Hematopoietic multipotent progenitor cell treated with erythropoietin and hydrocortisone succinate and interleukin-3 and kit ligand, for 6 days (in vitro differentiated cells): ENCODE data around the gene MAGI1.
"Not testable (repeated sequence)": the region's sequence is repeated elsewhere in the genome, so short reads cannot be mapped to it uniquely, and the experiment has no call there.

Source experiments
- DNase-seq: peaks from one replicate; pipeline ENCODE4 v3.0.0-alpha.2; 2015

The MAGI1 gene

DNA sequence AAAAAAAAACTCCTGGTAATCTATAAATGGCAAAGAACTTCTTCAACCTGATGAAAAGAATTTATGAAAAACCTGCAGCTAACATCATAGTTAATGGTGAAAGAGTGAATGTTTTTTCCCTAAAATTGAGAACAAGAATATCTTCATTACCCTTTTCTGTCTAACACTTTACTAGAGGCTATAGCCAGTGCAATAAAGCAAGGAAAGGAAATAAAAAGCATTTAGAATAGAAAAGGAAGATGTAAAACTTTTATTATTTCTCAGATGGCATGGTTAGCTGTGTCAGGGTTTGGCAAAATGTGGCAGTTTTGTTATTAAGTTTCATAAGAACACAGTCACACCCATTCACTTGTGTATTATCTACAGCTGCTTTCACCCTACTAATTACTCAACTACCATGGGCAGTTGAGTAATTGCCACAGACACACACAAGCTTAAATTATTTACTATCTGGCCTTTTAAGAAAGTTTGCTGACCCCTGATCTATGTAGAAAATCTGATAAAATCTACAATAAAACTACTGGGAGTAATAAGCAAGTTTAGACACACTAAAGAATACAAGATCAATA, 465.1 kb downstream of the MAGI1 start:
- no peak for DNase-seq

DNA sequence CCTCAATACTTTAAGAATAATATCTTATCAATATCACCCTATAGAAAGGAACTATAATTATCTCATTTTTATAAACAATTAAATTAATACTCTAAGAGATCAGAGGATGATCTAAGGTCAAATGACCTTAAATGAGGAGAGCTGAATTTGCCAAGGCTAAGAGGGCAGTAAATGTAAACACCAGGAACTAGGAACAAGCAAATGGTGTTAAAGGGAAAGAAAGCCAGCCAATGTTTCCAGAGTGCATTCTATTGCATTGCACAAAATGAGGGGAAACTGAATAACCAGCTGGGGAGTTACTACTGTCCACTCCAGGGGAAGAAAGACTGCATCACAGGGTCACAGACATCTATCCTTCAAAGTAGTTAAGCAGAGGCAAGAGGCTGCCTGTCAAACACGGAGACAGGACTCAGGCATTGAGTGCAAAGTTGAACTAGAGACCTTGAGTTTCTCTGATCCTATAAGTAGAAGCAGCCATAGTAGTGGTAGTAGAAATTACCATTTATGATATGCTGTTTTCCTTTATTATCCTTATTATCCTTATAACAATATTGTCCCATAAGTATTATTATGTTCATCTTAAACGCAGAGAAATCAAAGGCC, 466.4 kb downstream of the MAGI1 start:
- DNase-seq: no peak

DNA sequence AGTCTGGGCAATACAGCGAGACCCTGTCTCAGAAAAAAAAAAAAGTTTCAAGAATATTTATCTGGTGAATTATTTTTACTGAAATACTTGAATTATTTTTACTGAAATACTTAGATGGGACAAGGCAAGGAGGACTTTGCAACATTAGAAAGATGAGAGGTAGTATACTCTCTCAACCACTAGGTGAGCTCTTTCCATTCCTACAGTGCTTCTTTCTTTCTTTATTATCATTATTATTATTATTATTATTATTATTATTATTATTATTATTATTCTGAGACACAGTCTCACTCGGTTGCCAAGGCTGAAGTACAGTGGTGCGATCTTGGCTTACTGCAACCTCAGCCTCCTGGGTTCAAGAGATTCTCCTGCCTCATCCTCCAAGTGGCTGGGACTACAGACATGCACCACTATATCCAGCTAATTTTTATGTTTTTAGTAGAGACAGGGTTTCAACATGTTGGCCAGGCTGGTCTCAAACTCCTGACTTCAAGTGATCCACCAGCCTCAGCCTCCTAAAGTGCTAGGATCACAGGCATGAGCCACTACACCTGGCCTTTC, 468.8 kb downstream of the MAGI1 start:
- no peak for DNase-seq

DNA sequence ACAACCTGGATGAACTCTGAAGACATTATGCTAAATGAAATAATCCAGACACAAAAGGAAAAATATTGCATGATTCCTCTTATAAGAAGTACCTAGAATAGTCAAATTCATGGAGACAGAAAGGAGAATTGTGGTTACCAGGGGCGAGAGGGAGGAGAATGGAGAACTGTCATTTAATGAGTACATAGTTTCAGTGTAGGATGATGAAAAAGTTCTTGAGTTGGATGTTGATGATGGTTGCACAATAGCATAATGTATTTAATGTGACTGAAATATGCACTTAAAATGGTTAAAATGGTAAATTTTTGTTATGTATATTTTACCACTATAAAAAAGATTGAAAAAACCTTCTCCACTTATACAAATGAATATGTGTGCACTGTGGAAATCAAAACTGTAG, 469.6 kb downstream of the MAGI1 start:
- DNase-seq: no peak

DNA sequence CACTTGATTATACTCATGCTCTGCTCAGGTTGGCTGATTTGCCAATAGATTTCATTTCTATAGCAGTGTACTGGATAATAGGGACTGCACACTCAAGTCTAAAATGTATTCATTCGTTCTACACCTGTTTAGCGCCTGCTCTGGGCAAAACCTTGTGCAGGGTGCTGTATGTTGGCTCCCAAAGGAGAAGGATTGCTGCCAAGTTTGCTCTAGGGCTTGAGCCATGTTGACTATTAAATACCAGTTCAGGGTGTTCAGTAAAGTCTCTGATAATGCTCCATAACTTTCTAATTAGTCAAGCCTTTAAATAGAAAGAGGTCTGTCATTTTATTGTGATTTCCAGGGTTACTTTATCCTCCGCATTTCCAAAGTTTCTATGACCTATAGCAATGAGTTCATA, 470.2 kb downstream of the MAGI1 start:
- no peak for DNase-seq

DNA sequence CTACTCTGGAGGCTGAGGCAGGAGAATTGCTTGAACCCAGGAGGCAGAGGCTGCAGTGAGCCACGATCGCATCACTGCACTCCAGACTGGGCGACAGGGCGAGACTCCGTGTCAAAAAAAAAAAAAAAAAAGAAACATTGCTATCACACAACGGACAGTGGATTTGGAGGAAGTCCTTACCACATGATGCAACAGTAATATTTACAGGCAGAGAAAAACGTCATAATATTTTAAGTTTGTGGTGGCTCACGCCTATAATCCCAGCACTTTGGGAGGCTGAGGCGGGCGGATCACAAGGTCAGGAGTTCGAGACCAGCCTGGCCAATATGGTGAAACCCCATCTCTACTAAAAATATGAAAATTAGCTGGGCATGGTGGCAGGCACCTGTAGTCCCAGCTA, 473.0 kb downstream of the MAGI1 start:
- DNase-seq: not testable (repeated sequence)

DNA sequence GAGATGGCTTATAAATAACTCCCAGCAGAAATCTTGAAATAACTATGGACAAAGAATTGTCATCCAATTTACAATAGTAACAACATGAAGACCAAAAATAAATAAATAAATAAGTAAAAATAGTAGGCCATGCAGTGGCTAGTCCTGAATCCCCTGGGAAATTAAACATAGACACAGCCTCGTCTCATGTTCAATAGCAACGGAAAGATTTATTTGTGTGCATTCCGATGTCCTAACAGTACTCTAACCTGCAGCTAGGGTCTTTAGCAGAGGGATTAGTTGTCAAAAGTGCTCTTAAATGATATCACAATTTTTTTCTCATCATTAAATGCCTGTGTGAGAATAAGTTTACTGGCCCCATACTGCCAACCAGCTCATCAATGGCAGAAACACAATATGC, 474.2 kb downstream of the MAGI1 start:
- DNase-seq: no peak

DNA sequence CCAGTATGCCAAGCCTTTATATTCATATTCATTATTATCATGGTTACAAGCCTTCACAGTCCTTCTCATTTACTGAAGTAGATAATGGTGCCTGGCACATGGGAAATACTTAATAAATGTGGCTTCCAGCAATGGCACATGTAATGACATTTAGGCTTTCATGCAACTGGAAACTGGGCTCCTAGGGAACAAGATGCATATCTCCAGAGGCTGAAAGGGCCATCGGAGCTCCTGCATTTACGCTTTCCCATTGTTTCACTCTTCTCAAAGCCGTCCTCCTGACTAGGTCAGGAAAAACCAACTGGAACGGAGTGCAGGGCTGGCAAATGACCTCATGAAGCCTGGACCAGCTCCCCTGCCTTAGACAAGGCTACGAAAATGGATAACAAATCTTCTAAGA, 474.9 kb downstream of the MAGI1 start:
- no peak for DNase-seq

DNA sequence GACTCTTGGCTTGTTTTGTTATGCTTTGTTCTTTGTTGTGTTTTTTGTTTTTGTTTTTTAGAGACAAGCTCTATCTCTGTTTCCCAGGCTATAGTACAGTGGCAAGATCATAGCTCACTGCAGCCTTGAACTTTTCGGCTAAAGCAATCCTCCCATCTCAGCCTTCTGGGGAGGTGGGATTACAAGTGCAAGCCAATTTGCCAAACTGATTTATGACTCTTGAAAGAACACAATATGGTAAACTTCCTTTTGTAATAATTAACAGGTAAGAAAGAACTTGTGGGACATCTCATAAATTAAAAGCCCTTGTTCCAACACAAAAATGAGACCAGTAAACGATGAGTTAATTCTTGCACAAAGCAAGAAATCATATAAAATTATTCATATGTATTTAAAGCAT, 476.3 kb downstream of the MAGI1 start:
- no peak for DNase-seq

DNA sequence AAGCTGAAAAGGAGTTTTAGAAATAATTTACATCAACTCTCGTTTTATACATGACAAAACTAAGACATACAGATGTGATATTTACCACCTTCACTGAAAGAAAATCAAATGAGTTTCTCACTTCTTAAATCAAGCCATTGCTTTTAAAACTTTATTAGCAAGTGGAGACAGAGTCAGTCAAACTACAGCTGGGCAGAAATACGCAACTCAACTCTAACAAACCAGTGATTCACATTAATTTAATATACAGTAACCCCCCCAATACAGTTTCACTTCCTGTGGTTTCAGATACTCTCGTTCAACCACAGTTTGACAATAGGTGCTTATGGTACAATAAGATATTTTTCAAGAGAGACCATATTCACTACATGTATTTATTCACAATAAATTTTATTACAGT, 477.1 kb downstream of the MAGI1 start:
- no peak for DNase-seq

DNA sequence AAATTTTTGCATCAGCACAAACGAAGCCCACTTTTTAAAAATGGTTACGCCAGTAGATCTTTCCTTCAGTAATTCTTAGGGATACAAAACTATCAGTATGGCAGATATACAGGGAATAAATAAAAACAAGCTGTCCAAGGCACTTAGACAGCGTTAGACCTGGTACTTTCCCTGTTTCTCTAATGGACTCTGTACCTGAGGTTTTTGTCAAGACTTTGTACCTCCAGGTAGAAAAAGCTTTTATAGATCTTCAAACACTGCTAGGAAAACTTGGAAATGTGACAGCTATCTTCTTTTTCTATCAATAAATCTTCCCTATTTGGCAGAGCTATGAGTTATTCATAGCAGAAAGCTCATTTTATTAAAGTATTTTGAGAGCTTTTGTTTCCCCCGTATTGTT, 477.8 kb downstream of the MAGI1 start:
- no peak for DNase-seq

DNA sequence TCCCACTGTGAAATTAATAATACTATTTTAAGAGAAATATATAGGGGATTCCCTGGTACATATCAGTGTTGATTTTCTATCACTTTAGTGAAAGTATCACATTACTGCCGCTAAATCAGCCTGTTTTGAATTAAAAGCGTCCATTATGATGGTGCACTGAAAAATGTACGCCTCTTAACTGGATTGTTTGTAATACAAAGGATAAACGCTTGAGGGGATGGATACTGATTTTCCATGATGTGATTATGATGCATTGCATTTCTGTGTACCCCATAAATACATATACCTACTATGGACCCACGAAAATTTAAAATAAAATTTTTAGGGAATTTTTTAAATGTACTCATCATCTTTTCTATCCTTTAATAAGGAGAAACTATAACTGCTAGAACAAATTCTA, 478.6 kb downstream of the MAGI1 start:
- DNase-seq: no peak

DNA sequence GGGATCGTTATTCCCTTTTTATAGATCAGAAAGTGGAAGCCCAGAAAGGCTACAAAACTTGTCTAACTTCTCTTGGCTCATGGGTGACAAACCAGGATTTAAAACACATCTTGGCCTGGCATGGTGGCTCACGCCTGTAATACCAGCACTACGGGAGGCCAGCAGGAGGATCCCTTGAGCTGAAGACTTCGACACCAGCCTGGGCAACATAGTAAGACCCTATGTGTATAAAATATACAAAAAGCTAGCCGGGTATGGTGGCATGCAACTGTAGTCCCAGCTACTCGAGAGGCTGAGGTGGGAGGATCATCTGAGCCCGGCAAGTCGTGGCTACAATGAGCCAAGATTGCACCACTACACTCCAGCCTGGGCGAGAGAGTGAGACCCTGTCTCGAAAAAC, 479.1 kb downstream of the MAGI1 start:
- DNase-seq: no peak

DNA sequence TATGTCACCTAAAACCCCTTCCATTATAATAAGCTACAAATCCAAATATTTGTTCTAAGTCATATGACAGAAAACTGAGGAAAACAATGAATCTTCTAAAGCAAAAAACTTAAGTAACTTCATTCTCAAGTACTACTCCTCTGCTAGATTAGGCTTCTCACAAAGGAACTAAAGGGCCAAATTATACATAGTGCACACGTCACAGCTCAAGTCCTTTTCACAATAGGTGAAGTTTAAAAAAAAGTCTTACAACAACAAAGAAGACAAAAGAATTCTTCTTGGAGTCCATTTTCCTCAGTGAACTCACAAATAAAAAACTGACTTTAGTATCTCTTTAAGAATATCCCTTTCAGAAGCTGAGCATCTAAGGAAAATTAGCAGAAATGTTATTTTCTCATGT, 479.9 kb downstream of the MAGI1 start:
- DNase-seq: no peak

DNA sequence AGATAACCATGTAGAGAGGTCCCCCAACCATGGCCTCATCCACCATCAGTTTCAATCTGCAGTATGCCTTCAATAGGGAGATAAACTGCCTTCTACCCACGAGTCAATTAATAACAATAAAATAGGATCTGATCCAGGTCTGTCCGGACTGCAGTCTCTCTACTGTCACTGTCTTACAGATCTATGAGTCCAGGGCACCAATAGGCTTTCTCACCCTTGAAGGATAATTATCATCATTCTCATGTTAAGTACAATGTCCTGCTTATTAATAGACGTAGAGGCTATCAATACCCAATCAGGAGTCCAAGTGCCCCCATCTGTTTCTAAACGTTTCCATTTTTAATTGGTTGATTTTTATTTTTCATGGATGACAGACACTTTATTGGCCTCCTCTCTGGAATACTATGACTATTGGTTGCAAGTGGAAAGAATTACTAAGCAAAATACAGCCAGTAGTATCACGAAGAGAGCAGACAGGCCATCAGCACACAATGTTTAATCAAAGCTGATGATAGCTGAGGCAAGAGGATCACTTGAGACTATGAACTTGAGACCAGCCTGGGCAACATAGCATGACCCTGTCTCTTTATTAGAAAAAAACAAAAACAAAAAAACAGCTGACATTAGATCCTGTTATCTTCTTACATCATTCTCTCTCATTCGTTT, 480.7 kb downstream of the MAGI1 start:
- no peak for DNase-seq

DNA sequence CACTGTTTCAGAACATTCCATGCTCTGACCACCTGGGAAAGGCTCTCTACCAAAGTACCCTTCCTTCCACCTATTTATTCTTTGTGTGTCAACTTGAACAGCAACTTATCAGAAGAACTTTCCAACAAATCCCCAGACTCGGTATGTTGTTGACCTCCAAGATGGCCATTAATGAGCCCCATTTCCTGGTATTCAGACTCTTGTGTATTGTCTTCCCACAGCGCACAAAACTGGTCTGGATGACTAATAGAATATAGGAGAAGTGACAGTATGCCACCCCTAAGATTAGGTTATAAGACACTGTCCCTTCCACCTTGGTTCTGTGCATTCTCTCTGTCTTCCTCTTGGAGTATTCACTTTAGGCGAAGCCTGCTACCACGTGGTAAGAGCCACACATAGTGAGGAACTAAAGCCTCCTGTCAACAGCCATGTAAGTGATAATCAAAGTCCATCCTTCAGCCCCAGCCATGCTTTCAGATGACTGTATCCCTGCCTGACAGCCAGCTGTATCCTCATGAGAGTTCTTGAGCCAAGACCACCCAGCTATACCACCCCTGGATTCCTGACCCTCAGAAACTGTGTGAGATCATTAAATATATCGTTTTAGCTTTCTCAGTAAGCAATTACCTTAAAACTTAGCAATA, 481.7 kb downstream of the MAGI1 start:
- DNase-seq: no peak

DNA sequence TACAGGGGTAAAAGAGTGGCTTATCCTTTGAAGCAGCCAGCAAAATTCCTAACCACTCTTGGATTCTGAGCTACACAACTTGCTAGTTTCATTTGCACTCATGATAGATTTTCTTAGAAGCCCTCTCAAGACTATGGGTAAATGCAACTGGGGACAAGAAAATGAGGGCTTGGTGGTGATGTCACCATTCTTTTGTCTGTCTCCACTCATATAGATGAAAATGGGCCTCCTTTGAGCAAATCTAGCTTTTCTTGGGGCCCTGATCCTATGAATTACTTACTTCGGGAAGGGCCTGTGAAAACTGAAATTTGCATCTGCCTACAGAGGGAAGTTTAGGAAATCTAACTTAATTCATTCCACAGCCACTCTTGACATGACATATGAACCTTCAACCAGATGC, 486.3 kb downstream of the MAGI1 start:
- DNase-seq: no peak

DNA sequence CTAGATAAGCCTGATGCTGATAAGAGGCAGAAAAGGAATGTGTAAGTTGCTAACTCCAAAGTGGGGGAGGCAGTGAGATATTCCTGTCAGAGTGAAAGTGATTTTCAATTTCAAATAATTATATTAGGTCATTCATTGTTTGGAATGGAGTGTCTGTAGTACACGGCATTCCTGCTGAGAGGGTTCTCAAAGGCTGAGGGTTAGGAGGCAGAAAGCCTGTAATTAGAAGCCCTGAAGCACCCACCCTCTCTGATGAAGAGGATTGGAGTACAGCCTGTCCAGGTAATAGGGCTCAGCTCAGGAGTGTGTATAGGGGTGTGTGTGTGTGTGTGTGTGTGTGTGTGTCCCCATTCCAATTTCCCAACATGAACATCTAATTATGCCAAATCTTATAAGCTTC, 486.8 kb downstream of the MAGI1 start:
- DNase-seq: no peak

DNA sequence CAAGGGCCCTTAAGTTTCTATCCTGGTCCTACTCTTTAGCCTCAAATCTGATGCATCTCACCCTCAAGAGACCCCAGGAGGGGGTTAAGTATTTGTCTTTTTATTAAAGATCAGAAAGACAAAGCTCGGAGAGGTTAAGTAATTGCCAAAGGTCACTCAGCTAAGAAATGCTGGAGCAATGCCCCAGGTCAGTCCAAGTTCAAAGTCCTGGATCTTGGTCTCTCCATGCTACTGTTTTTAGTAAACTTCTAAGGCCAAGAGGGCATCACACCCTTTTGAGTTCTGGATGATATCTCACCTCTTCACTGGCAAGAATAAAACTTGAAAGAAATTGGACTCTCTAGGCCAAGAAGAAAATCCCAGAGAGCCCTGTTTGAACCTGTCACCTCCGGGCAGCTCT, 488.6 kb downstream of the MAGI1 start:
- no peak for DNase-seq

DNA sequence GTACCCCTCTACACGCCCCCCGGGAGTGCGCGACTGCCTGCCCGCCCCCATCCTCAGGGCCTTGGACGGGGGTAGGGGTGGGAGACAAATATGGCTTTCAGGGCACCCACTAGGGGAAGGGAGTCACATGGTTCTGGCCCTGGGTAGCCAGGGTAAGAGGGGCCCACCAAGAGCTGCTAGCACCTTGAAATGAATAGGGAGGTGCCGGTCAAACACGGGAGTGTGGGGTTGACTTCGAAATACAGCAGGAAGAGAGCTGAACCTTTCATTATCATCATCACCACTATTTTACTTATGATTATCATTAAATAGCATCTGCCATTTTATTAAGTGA, 489.1 kb downstream of the MAGI1 start:
- no peak for DNase-seq

DNA sequence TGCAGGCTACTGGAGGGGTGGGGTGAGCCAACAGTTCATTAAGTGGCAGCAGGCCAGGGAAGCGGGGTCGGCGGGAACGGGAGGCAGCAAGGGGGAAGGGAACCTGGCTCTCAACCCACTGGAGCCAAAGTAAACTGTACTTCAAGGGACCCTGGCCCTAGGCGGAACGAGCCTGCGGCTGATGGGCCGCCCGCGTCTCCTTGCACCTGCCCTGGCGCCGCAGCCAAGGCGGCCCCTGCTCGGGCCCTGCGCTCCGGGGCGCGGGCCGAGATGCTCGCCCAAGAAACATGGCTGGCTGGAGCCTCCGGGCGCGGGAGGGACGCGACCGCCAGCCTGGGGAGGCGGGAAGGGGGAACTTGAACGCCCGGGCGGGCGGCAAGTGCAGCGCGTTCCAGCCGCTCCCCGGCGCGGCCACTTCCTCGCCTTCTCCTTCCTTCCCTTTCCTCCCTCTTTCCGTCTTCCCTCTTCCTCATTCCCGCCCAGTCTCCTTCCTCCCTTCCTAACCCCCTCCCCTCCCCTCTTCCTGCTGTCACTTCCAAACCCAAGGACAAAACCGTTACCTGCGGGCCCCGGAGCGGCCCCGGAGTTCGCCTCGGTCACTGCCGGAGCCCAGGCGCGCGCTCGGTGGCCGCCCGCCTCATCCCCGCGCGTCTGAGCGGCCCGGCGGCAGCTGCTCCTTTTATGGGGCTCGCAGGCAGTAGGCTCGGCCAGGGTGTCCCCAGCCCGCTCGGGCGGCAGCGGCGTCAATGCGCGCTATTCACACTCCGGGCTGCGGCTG, 489.7 kb downstream of the MAGI1 start:
- DNase-seq: no peak

DNA sequence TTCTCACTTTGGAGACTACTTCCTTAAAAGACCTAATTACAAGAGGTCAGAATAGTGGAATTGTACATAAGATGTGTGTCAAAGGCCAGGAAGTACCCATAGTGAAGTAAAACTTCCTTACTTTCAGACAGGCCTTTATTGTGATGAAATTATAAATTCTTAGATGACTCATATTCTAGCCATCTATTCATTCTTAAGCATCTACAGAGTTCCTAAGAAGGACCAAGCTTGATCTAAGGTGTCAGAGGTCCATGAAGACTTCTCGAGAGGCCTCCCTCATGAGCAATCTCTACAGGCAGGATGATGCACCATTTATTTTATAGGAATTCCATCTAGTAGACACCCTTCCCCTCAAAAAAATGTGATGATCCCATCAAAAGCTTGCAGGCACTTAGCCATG, 493.3 kb downstream of the MAGI1 start:
- DNase-seq: no peak

DNA sequence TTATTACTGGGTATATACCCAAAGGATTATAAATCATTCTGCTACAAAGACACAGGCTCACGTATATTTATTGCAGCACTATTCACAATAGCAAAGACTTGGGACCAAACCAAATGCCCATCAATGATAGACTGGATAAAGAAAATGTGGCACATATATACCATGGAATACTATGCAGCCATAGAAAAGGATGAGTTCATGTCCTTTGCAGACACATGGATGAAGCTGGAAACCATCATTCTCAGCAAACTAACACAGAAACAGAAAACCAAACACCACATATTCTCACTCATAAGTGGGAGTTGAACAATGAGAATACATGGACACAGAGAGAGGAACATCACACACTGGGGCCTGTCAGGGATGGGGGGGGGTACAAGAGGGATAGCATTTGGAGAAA, 495.3 kb downstream of the MAGI1 start:
- not testable (repeated sequence) for DNase-seq
